T47D (cell line): ENCODE data around the gene ELP4.
"Not testable (repeated sequence)": the region's sequence is repeated elsewhere in the genome, so short reads cannot be mapped to it uniquely, and the experiment has no call there.

Source experiments
- DNase-seq, 2 experiments: peaks; one replicate each; pipeline versions ENCODE4 v3.0.0 to v3.0.0-alpha.2; 2011 to 2012; ENCODE audit warnings: low read depth in 1 of 2, low spot score in 1 of 2
- JUND ChIP-seq: IDR thresholded peaks from 2 replicates; pipeline ENCODE4 v1.6.1; 2012; ENCODE audit warnings: low read depth
- in situ Hi-C: cut with HindIII; loops from 2 replicates; pipeline ENCODE4 v1.10.0; 2016; ENCODE audit warnings: low sequenced_read_pairs, low pct_unique_long_range_greater_than_20kb

Gene ELP4

DNA sequence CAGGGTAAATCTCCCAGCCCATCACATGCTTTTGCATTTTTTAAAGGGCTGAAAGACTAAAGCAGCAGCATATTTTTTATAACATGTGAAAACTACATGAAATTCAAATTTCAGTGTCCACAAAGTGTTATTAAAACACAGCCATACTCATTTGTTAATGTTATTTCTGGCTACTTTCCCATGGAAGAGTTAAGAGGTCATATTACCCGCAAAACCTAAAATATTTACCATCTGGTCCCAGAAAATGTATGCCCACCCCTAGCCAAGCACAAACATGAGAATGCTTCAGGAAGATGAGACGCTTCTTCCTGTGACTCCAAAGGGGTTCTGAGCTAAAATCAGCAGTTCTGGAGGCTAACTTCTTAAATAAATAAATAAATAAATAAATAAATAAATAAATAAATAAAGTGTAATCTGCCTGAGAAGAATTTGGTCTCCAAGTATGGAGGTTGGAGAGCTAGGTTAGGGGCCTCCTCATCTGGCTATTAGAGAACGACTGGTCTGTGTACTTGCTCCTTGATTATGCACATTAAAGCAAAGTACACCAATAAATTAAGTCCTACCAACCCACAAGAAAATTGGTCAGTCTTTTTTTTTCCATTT lies 9.9 kb upstream of the ELP4 start:
- DNase-seq = no peak
- in situ Hi-C loops = no loop called here
- TF ChIP-seq JUND = no peak

- in situ Hi-C loops = no loop called here
- no peak for TF ChIP-seq JUND
- no peak for DNase-seq
Measured at GRCh38 chr11:31500560-31500959, 9.0 kb upstream of the ELP4 start.

- no peak for DNase-seq
- no peak for TF ChIP-seq JUND
- in situ Hi-C loops = no loop called here
Measured at GRCh38 chr11:31509051-31509428, 527 bp upstream of the ELP4 start.

DNA sequence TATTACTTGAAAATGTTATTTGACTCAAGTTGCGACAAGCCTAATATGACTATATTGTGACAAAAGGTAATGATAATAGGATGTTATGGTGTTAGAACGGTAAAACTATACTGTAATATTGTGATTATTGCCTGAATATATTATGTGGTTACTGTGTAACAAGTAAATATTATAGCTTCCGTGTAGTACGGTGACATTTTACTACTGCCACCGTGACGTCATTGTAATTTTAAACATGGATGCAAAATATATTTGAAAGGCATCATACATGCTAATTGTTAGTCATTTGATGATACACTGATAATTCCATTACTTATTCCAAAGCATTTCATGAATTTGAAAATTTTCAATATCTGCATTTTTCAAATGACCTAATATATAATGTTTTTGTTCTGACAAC lies 2.5 kb downstream of the ELP4 start:
- TF ChIP-seq JUND = no peak
- in situ Hi-C loops = no loop called here
- no peak for DNase-seq

- no peak for DNase-seq
- in situ Hi-C loops = no loop called here
- no peak for TF ChIP-seq JUND
Measured at GRCh38 chr11:31521497-31522150, 12.1 kb downstream of the ELP4 start.

- in situ Hi-C loops = no loop called here
- DNase-seq = peak in 1 of 2 experiments; percentile 16
- no peak for TF ChIP-seq JUND
Measured at GRCh38 chr11:31529189-31529588, 19.6 kb downstream of the ELP4 start.

DNA sequence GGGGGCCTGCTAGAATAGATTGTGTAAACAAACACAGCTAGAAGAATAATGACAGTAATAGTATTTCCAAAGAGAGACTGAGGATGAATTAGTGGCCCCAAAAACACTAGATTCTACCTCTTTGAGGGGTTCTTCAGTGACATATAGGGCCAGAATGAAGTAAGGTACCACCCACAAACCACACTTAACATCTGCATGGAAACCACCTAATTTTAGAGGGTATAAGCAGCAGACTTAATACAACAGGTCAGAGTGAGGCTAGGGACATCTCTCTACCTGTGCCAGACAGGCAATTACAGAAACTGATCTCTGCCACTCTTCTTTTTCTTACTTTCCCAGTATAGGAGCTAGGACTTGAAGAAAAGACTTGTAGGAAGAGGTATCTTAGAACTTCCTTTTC lies 20.1 kb downstream of the ELP4 start:
- no peak for TF ChIP-seq JUND
- no peak for DNase-seq
- in situ Hi-C loops = no loop called here

DNA sequence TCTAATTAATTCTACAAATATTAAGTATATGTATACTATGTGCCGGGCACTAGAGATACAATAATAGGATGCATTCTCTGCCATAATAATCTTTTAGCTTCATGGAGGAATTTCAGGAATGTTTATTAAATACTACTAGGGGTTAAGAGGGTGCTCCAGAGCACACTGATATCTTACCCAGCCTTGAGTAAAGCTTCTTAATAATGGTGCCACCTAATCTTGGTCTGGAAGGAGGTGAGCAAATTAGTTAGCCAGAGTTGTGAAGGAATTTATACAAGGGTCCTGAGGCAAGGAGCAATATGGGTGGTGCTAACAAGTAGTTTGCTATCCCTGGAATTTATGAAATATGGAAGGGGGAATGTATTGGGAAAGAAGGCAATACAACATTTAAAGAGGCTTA lies 21.7 kb downstream of the ELP4 start:
- DNase-seq = no peak
- no peak for TF ChIP-seq JUND
- in situ Hi-C loops = no loop called here

DNA sequence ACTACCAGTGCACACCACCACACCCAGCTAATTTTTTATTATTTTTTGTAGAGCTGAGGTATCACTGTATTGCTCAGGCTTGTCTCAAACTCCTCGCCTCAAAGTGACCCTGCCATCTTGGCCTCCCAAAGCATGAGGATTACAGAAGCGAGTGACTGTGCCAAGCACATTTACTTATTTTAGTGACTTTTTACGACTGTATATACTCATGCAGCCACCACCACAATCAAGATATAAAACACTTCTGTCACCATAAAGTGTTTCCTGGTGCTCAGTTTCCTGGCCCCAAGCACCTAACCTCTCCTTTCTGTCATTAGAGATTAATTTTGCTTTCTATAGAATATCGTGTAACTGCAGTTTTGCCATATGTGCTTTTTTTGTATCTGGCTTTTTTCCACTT lies 25.9 kb downstream of the ELP4 start:
- in situ Hi-C loops = no loop called here
- TF ChIP-seq JUND = no peak
- no peak for DNase-seq

DNA sequence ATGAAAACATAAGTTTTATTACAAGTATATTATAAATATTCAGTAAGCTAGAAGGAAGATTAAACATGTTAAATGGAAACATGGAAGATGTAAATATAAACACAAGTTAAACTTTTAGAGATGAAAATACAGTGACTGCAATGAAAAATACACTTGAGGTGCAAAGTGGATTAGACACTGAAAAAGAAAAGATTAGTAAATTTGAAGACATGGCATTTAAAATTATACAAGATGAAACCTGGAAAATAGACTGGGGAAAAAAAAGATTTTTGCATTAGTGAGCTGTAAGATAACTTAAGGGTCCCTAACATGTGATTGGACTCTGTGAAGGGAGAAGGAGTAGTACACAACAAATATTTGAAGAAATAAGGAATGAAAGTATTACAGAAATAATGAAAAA lies 33.3 kb downstream of the ELP4 start:
- no peak for DNase-seq
- in situ Hi-C loops = no loop called here
- TF ChIP-seq JUND = no peak

DNA sequence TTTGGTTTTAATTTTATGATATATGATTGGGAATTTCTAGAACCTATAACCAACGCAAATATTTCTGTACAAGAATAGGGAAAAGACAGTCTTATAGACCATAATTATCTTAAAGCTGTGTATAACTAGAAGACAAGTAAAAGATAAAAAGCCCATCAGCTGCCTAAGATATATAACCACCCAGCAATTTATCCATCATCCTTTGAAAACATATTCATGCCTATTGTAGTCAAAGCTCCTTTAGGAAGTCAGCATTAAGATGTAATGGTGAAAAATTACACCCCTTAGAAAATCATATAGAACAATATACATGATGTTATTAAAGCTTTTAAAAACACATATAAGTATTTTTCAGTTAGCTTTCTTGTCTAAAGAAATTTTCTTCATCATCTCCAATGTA lies 46.4 kb downstream of the ELP4 start:
- no peak for DNase-seq
- in situ Hi-C loops = no loop called here
- TF ChIP-seq JUND = no peak

- no peak for DNase-seq
Measured at GRCh38 chr11:31558001-31558400, 48.4 kb downstream of the ELP4 start.

GRCh38 chr11:31560842-31561476 lies 51.4 kb downstream of the ELP4 start:
- no peak for TF ChIP-seq JUND
- in situ Hi-C loops = no loop called here
- peak in 1 of 2 experiments; percentile 2 for DNase-seq

More at GRCh38 chr11:31558001-31558400, 48.4 kb downstream of the ELP4 start:
- no peak for TF ChIP-seq JUND
- in situ Hi-C loops = no loop called here

DNA sequence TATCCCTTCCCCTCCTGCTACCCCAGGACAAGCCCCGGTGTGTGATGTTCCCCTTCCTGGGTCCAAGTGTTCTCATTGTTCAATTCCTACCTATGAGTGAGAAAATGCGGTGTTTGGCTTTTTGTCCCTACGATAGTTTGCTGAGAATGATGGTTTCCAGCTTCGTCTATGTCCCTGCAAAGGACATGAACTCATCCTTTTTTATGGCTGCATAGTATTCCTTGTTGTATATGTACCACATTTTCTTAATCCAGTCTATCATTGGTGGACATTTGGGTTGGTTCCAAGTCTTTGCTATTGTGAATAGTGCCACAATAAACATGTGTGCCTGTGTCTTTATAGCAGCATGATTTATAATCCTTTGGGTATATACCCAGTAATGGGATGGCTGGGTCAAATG lies 55.0 kb downstream of the ELP4 start:
- in situ Hi-C loops, DNase-seq: not testable (repeated sequence)

GRCh38 chr11:31574133-31574532 lies 64.6 kb downstream of the ELP4 start:
- DNase-seq, in situ Hi-C loops: not testable (repeated sequence)

- DNase-seq, in situ Hi-C loops: not testable (repeated sequence)
Measured at GRCh38 chr11:31575764-31576163, 66.2 kb downstream of the ELP4 start.

GRCh38 chr11:31579412-31579811 lies 69.8 kb downstream of the ELP4 start:
- in situ Hi-C loops, DNase-seq: not testable (repeated sequence)
